ENCODE data around the gene GET3. TPM values are rescaled to one million over a fixed set of nuclear protein-coding genes. Genes with fewer than 3 reads are reported as not detected.

Gene GET3
- total and polyA plus RNA-seq, 2 of the 4 experiments (the other 2 are of a cell fraction), result 129 to 152 TPM

GRCh38 chr19:12796146-12797071, 59.1 kb downstream of the GET3 start (continued):
- TF ChIP-seq BHLHE40 (IDR thresholded peaks at IDR 0.05; ENCODE audit: low read depth, low read length) (no peak), POLR2A (IDR thresholded peaks at IDR 0.05; ENCODE audit: low read depth, low read length) (peak; percentile 76; the same call in 1 of the 2 replicates), SMC3 (IDR thresholded peaks at IDR 0.05; ENCODE audit: low read depth, low read length) (peak; percentile 94), FOS (IDR thresholded peaks at IDR 0.05; ENCODE audit: low read depth, low read length) (no peak)

DNA sequence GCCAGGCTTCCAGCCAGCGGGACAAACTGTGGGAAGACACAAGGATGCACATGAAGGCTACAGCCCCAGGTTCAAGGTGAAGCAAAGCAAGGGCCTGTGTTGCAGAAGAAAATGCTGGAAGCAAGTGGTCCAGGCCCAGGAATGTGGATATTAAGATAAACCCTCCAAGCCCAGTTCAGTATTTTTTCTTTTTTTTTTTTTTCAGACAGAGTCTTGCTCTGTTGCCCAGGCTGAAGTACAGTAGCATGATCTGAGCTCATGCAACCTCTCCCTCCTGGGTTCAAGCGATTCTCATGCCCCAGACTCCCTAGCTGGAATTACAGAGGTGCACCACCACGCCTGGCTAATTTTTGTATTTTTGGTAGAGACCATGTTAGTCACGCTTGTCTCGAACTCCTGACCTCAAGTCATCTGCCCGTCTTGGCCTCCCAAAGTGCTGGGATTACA, 59.9 kb downstream of the GET3 start:
- Histone ChIP-seq H2AFZ (replicated peaks; ENCODE audit: low read length, poor library complexity) (no peak overlapping the region), H3K27ac (ENCODE audit: insufficient read depth, low read length) (no peak overlapping the region), H3K36me3 (ENCODE audit: control insufficient read depth, insufficient read depth, low read length) (peaks cover 9% of the 10 kb centered on the region), H2BK15ac (ENCODE audit: low read depth, low read length) (no peak overlapping the region), H2BK20ac (ENCODE audit: low read depth, low read length) (no peak overlapping the region), H2BK120ac (ENCODE audit: low read depth, low read length) (no peak overlapping the region), H3K4me1 (ENCODE audit: control insufficient read depth, insufficient read depth, low read length) (peaks cover 6% of the 10 kb centered on the region), H3K9me3 (ENCODE audit: control insufficient read depth, insufficient read depth, low read length) (no peaks in the 10 kb centered on the region), H3K56ac (ENCODE audit: extremely low read depth, insufficient read depth, low read length) (no peak overlapping the region), H4K5ac (ENCODE audit: low read depth, low read length) (no peak overlapping the region), H3K4me3 (ENCODE audit: insufficient read depth, low read depth, low read length) (no peak overlapping the region), H3K9me1 (ENCODE audit: insufficient read depth, low read length) (no peaks in the 10 kb centered on the region), H3K27me3 (ENCODE audit: control insufficient read depth, insufficient read depth, low read length) (no peaks in the 10 kb centered on the region), H4K91ac (ENCODE audit: insufficient read depth, low read depth, low read length) (no peak overlapping the region), H3K9ac (ENCODE audit: low read depth, low read length) (no peak overlapping the region), H4K20me1 (ENCODE audit: insufficient read depth, low read length) (peaks cover 12% of the 10 kb centered on the region), H2BK5ac (ENCODE audit: low read depth, low read length, poor library complexity, severe bottlenecking) (no peak overlapping the region), H2AK9ac (replicated peaks; ENCODE audit: low read depth, low read length, poor library complexity) (no peak overlapping the region), H2AK5ac (ENCODE audit: low read depth, low read length) (no peak overlapping the region), H3K79me1 (ENCODE audit: low read depth in 1 of 2, low read length in 2 of 2) (peaks cover 4 to 34% of the 10 kb centered on the region in 2 experiments; a peak in 3 of 4 replicates), H3K4me2 (ENCODE audit: low read depth, low read length) (no peak overlapping the region), H4K8ac (ENCODE audit: low read depth in 2 of 2, low read length in 2 of 2) (no peak overlapping the region), H3K14ac (replicated peaks; ENCODE audit: low read depth, low read length) (no peak overlapping the region), H3K23ac (ENCODE audit: low read depth, low read length) (no peak overlapping the region), H3K18ac (ENCODE audit: low read depth, low read length) (no peak overlapping the region), H3K4ac (ENCODE audit: low read depth, low read length) (no peak overlapping the region)
- no TSS peak for BruUV-seq (replicated peaks)
- DNase-seq, result no peak
- dilution Hi-C loops (cut with HindIII; ENCODE audit: low sequenced_read_pairs, unreplicated experiment), result no loop called here
- WGBS, 2 experiments (ENCODE audit: extremely low coverage in 2 of 2, insufficient read length in 1 of 2), result 90% methylated on average over 2 of the region's 6 CpGs; no CpG with 5 or more reads in 1 of the 2 experiments
- no peak for TF ChIP-seq CHD1 (IDR thresholded peaks at IDR 0.05; ENCODE audit: low read depth, low read length)
- TF ChIP-seq CEBPB (IDR thresholded peaks at IDR 0.05; ENCODE audit: low read depth, low read length), result no peak
- TF ChIP-seq SMC3 (IDR thresholded peaks at IDR 0.05; ENCODE audit: low read depth, low read length), result no peak
- no peak for TF ChIP-seq RFX5 (IDR thresholded peaks at IDR 0.05; ENCODE audit: low read depth, low read length)
- TF ChIP-seq MXI1 (IDR thresholded peaks at IDR 0.05; ENCODE audit: borderline replicate concordance, low read depth, low read length), result no peak
- no peak for TF ChIP-seq RCOR1 (IDR thresholded peaks at IDR 0.05; ENCODE audit: insufficient replicate concordance, low read length)
- TF ChIP-seq, protein P1, sequence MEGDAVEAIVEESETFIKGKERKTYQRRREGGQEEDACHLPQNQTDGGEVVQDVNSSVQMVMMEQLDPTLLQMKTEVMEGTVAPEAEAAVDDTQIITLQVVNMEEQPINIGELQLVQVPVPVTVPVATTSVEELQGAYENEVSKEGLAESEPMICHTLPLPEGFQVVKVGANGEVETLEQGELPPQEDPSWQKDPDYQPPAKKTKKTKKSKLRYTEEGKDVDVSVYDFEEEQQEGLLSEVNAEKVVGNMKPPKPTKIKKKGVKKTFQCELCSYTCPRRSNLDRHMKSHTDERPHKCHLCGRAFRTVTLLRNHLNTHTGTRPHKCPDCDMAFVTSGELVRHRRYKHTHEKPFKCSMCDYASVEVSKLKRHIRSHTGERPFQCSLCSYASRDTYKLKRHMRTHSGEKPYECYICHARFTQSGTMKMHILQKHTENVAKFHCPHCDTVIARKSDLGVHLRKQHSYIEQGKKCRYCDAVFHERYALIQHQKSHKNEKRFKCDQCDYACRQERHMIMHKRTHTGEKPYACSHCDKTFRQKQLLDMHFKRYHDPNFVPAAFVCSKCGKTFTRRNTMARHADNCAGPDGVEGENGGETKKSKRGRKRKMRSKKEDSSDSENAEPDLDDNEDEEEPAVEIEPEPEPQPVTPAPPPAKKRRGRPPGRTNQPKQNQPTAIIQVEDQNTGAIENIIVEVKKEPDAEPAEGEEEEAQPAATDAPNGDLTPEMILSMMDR (conservative IDR thresholded peaks at IDR 0.05; ENCODE audit: low read depth, low read length), result no peak
- no peak for TF ChIP-seq BHLHE40 (IDR thresholded peaks at IDR 0.05; ENCODE audit: low read depth, low read length)
- TF ChIP-seq, protein P2, sequence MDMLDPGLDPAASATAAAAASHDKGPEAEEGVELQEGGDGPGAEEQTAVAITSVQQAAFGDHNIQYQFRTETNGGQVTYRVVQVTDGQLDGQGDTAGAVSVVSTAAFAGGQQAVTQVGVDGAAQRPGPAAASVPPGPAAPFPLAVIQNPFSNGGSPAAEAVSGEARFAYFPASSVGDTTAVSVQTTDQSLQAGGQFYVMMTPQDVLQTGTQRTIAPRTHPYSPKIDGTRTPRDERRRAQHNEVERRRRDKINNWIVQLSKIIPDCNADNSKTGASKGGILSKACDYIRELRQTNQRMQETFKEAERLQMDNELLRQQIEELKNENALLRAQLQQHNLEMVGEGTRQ (IDR thresholded peaks at IDR 0.05; ENCODE audit: low read depth, low read length), result no peak
- TF ChIP-seq POLR2A (IDR thresholded peaks at IDR 0.05; ENCODE audit: low read depth, low read length), result no peak
- ATAC-seq (ENCODE audit: low read depth), result no peak
- in situ Hi-C loops (cut with MboI; ENCODE audit: low sequenced_read_pairs), result loop anchor here (25.0 kb wide), 1 partner anchor 1040 kb away; no protein-coding TSS in a partner anchor
- POLR2A ChIA-PET (ENCODE audit: unreplicated experiment), result no interaction called here
- intact Hi-C loops (cut with micrococcal nuclease), result no loop called here
- CTCF ChIA-PET, result interaction anchor here (0.7 to 4.1 kb wide), 2 partner anchors 31 to 40 kb away, joined by 3 to 30 read pairs; no protein-coding TSS in a partner anchor
